ENCODE data around the gene NR2C2.
A peak's percentile ranks its signal among the peaks of the same experiment; 100 is the strongest.
"Not testable (repeated sequence)": the region's sequence is repeated elsewhere in the genome, so short reads cannot be mapped to it uniquely, and the experiment has no call there.

The NR2C2 gene

GRCh38 chr3:14947100-14947885 is at the start of gene NR2C2:
Gene NR2C2 (plus strand): TSS chr3:14947583. CDS start chr3:15003915, 56,332 bp downstream.
- peak; percentile 63 for DNase-seq (ENCODE audit: low read depth)

DNA sequence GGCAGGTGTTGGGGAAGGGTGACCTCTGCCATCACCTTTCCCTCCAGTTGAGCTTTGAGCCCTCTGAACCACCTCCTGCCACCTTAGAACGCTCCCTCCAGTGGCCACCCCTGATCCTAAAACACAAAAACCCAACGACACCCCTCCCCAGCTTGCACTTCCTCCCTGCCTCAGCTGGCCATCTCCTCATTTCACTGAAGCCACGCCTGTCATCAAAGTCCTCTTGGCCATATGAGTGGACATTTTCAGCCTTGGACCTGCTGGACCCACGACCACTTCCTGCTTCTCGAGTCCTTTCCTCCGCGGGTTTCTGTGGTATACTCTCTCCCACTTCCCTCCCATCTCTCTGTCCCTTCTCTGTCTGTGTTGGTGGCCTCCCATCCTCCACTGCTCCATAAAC is 48.5 kb upstream of the NR2C2 start:
- no peak for DNase-seq (ENCODE audit: low read depth)

- no peak for DNase-seq (ENCODE audit: low read depth)
These were observed 47.3 kb upstream of the NR2C2 start for GRCh38 chr3:14899993-14900618.

- no peak for DNase-seq (ENCODE audit: low read depth)
These were observed 46.2 kb upstream of the NR2C2 start for GRCh38 chr3:14900881-14901873.

DNA sequence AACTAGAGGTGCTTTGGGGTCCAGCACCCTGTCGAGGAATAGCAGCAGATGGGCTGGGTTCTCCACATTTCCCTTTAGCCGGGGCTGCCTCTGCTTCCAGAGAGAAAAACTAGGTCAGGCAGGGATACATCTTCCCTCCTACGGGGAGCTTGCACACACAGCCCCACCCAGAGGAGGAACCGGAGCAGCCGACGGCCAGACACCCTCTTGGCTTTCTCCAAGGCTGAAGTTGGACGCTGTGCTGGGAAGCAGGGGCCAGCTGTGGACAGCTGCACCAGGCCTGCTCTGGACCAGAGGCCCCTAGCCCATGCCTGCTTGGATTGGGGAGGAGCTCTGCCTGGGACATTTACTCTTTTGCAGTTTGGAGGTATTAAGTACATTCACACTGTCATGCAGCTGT is 44.7 kb upstream of the NR2C2 start:
- DNase-seq (ENCODE audit: low read depth): no peak

DNA sequence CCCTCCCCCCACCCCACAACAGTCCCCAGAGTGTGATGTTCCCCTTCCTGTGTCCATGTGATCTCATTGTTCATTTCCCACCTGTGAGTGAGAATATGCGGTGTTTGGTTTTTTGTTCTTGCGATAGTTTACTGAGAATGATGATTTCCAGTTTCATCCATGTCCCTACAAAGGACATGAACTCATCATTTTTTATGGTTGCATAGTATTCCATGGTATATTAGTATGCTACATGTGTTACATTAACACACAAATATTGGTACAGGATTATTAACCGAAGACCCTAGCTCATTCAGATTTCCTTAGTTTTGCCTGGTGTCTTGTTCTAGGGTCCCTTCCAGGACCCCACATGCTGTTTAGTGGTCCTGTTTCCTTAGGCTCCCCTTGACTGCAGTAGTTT is 43.9 kb upstream of the NR2C2 start:
- DNase-seq (ENCODE audit: low read depth): not testable (repeated sequence)

DNA sequence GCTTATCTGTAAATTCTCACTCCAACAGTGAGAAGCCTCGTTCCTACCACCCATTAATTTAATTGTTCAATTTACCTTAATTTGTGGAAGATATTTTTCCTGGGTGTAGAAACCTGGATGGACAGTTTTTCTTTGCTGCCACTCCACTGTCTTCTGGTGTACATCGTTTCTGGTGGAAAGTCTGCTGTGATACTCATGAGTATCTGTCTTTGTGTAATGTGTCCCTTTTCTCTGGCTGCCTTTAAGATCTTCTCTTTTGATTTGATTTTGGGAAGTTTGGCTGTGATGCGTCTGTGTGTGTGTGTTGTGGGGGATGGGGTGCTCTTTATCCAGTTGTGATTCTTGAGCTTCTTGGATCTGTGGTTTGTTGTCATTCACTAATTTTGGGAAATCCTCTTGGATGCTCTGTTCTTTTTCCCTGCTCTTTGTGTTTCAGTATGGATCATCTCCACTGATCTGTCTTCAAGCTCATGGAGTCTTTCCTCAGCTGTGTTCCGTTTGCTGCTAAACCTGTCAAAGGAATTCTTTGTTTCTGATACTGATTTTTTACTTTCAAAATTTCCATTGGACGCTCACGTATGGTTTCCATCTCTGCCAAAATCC is 42.2 kb upstream of the NR2C2 start:
- DNase-seq (ENCODE audit: low read depth): no peak

GRCh38 chr3:14906355-14906971 is 40.9 kb upstream of the NR2C2 start:
- DNase-seq (ENCODE audit: low read depth): no peak

- DNase-seq (ENCODE audit: low read depth): no peak
These were observed 40.1 kb upstream of the NR2C2 start for GRCh38 chr3:14907043-14907966.

DNA sequence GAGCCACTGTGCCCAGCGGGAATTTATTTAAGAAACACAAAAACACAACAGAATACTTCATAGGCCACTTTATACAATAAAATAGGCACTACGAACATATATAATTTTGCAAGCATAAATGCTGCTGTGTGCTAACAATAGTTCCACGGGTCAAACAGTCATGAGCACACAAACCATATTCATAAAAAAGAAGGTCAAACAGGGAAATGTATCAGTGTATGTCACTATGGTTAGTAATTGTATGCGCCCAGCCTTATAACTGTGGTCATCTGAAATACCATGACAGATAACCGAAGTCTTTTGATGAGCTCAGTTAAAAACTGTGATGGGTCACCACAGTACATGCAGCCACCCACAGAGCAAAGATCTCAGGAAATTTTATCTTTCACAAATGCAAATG is 38.1 kb upstream of the NR2C2 start:
- no peak for DNase-seq (ENCODE audit: low read depth)

DNA sequence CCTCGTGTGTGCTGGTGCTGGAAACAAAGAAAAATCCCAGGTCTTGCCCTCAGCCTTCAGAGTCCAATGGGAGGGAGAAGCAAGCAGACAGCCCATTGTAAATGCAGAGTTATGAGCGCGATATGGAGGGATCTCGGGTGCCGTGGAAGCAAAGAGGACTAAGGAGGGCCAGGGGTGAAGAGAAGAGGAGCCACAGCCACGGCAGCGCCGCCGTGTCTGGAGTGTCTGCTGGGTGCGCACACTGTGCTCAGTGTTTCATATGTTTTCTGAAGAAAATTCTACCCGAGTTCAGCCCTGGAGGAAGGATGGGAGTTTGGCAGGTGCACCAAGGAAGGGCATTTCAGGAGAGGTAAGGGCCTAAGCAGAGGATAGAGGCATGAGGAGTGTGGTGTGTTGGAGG is 35.7 kb upstream of the NR2C2 start:
- no peak for DNase-seq (ENCODE audit: low read depth)

DNA sequence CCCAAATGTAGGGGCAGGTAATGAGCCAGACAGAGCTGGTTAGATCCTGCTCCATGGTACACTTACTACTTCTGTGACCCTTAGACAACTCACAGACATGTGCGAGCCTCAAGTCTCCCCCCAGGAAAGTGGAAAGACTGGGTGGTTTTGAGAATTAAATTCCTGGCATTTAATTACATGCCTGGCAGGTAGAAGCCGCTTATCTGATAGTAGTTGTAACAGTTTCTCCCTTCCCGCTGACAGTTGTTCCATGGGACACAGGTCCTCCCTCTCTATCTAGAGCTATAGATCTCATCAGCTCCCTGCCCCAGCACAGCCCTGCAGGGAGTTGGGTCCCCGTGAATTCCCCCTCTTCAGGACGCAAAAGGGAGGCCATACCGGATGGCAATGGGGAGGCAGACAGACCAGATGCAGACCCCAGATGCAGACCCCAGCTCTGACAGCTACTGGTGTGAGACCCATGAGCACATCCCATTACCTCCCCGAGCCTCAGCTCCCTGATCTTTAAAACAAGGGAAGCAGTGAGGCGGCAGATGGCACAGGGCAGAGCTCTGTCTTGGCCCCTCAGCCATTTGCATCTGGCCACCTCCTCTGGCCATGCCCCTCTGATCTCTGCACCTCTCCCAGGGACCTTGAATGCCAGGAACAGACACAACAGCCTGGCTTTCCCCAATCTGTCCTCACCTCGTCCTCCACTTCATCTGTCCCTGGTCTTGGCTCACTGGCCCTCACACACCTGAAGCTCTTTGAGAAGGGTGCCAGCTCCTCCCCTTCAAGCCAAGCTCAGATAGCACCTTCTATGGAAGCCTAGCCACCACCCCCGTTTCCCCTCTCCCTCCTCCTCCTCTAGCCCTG is 34.1 kb upstream of the NR2C2 start:
- no peak for DNase-seq (ENCODE audit: low read depth)

GRCh38 chr3:14913926-14914778 is 33.2 kb upstream of the NR2C2 start:
- no peak for DNase-seq (ENCODE audit: low read depth)

DNA sequence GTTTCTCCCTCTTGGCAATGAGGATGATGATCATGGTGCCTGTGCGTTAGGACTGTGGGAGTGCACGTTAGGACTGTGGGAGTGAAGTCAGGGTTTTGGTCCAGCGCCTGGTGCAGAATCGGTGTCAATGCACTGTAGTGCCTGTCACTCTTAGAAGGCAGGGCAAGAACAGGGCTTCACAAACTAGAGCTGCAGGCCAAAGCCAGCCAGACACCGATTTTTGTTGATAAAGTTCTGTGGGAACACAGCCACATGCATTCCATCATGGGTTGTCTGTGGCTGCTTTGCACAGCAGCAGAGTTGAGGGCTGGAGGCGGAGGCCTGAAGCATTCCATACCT is 32.6 kb upstream of the NR2C2 start:
- no peak for DNase-seq (ENCODE audit: low read depth)

GRCh38 chr3:14915636-14916222 is 31.7 kb upstream of the NR2C2 start:
- DNase-seq (ENCODE audit: low read depth): no peak

GRCh38 chr3:14918356-14918860 is 29.0 kb upstream of the NR2C2 start:
- DNase-seq (ENCODE audit: low read depth): no peak

- DNase-seq (ENCODE audit: low read depth): no peak
These were observed 26.8 kb upstream of the NR2C2 start for GRCh38 chr3:14920536-14920935.

- DNase-seq (ENCODE audit: low read depth): peak; percentile 73
These were observed 26.3 kb upstream of the NR2C2 start for GRCh38 chr3:14921034-14921616.
